Measurements from ENCODE around the gene TCERG1L. TPM values are rescaled to one million over a fixed set of nuclear protein-coding genes. Genes with fewer than 3 reads are reported as not detected.

The TCERG1L gene
- polyA plus RNA-seq, 3 donors = not detected

DNA sequence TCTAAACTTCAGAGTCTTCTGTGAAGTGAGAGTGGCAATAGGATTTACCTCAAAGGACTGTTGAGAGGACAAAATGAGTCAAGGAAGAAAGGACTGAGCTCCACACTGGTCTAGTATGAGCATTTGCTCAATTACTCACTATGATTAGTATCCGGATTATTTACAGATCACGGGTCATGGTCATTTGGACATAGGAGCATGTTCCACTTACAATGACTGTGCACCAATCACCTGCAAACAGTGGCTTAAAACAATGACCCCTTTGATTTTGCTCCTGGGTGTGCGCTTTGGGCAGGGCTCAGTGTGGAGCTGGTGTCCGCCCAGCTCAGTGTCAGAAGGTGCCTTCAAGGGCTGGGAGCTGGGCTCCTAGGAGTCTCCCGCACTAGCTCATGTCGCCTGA is 225.4 kb downstream of the TCERG1L start:
- Mint-ChIP-seq H3K36me3 (no peaks in the 10 kb centered on the region), H3K27ac (no peak overlapping the region), H3K4me1 (no peaks in the 10 kb centered on the region), H3K9me3 (peaks cover 0 to 14% (median 7%) of the 10 kb centered on the region in 7 donors), H3K4me3 (no peak overlapping the region), H3K27me3 (ENCODE audit: low read depth in 3 of 3) (peaks cover 5 to 8% (median 7%) of the 10 kb centered on the region in 3 donors)
- no peak overlapping the region for H2AFZ ChIP-seq (ENCODE audit: insufficient read depth, low read depth, low read length, poor library complexity, severe bottlenecking)
- TF ChIP-seq, protein P1, sequence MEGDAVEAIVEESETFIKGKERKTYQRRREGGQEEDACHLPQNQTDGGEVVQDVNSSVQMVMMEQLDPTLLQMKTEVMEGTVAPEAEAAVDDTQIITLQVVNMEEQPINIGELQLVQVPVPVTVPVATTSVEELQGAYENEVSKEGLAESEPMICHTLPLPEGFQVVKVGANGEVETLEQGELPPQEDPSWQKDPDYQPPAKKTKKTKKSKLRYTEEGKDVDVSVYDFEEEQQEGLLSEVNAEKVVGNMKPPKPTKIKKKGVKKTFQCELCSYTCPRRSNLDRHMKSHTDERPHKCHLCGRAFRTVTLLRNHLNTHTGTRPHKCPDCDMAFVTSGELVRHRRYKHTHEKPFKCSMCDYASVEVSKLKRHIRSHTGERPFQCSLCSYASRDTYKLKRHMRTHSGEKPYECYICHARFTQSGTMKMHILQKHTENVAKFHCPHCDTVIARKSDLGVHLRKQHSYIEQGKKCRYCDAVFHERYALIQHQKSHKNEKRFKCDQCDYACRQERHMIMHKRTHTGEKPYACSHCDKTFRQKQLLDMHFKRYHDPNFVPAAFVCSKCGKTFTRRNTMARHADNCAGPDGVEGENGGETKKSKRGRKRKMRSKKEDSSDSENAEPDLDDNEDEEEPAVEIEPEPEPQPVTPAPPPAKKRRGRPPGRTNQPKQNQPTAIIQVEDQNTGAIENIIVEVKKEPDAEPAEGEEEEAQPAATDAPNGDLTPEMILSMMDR (IDR thresholded peaks at IDR 0.05) = no peak
- no peak overlapping the region for H3K27ac ChIP-seq (ENCODE audit: low read depth in 1 of 2, low read length in 2 of 2)
- no peaks in the 10 kb centered on the region for H3K4me1 ChIP-seq (ENCODE audit: control insufficient read depth in 1 of 2, insufficient read depth in 2 of 2, low read length in 2 of 2)
- no peaks in the 10 kb centered on the region for H3K27me3 ChIP-seq (ENCODE audit: control insufficient read depth in 2 of 2, insufficient read depth in 2 of 2, low read length in 2 of 2)
- no peaks in the 10 kb centered on the region for H3K9me3 ChIP-seq (replicated peaks in 1 of 2; ENCODE audit: control insufficient read depth in 1 of 2, insufficient read depth in 1 of 2, low read length in 2 of 2)
- intact Hi-C loops (cut with micrococcal nuclease) = no loop called here
- no peak overlapping the region for H3K4me2 ChIP-seq (replicated peaks; ENCODE audit: extremely low read depth, low read length, poor library complexity, severe bottlenecking)
- 92% methylated on average over 4 of the region's 6 CpGs for WGBS (ENCODE audit: insufficient coverage)
- DNase-seq = no peak
- no peaks in the 10 kb centered on the region for H3K79me2 ChIP-seq (ENCODE audit: insufficient read depth, low read length)
- H4K20me1 ChIP-seq (ENCODE audit: insufficient read depth, low read length) = no peaks in the 10 kb centered on the region
- H3K9ac ChIP-seq (ENCODE audit: insufficient read depth, low read length, poor library complexity, severe bottlenecking) = no peak overlapping the region
- H3K36me3 ChIP-seq (replicated peaks in 1 of 2; ENCODE audit: control insufficient read depth in 1 of 2, insufficient read depth in 2 of 2, low read length in 2 of 2) = no peaks in the 10 kb centered on the region
- no peak overlapping the region for H3K4me3 ChIP-seq (replicated peaks in 1 of 3; ENCODE audit: low read depth in 2 of 3, low read length in 3 of 3)

DNA sequence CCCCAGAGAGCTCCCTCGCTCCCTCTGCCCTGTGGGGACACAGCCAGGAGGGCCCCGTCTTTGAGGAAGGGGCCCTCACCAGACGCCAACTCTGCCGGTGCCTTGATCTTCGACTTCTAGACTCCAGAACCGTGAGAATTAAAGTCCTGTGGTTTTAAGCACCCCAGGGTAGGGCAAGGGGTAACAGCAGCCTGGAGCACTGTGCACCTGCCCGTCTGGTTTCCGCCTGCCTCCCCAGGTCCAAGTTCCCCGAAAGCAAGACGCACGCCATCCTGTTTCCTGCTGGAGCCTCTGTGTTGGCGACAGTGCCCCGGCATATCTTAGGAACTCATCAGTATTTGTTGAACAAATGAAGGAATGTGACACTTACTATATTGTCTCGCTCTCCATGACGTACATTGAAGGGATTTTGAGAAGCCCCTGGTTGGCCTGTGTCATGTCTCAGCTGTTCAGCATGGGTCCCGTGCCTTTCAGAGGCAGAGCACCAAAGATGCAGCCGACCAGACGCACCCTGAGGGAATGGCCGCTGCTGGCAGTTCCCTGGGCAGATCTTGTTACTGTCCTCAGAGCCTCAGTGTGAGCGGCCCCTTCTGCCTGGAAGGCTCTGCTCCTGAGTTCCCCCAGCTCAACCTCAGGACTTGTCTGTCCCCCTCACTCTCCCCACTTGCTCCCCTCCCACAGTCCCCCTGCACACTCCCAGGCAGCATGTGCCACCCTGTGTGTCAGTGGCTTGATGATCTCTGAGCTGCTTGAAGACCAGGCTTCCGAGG is 226.2 kb downstream of the TCERG1L start:
- H2AFZ ChIP-seq (ENCODE audit: insufficient read depth, low read depth, low read length, poor library complexity, severe bottlenecking) = no peak overlapping the region
- no peak overlapping the region for H3K27ac ChIP-seq (ENCODE audit: low read depth in 1 of 2, low read length in 2 of 2)
- H4K20me1 ChIP-seq (ENCODE audit: insufficient read depth, low read length) = no peaks in the 10 kb centered on the region
- intact Hi-C loops (cut with micrococcal nuclease) = no loop called here
- H3K27me3 ChIP-seq (ENCODE audit: control insufficient read depth in 2 of 2, insufficient read depth in 2 of 2, low read length in 2 of 2) = no peaks in the 10 kb centered on the region
- no peaks in the 10 kb centered on the region for H3K36me3 ChIP-seq (replicated peaks in 1 of 2; ENCODE audit: control insufficient read depth in 1 of 2, insufficient read depth in 2 of 2, low read length in 2 of 2)
- WGBS (ENCODE audit: insufficient coverage) = 65% methylated on average over 21 of the region's 21 CpGs
- H3K4me2 ChIP-seq (replicated peaks; ENCODE audit: extremely low read depth, low read length, poor library complexity, severe bottlenecking) = no peak overlapping the region
- Mint-ChIP-seq H3K27ac (no peak overlapping the region), H3K27me3 (ENCODE audit: low read depth in 3 of 3) (peaks cover 7 to 8% (median 7%) of the 10 kb centered on the region in 3 donors), H3K4me1 (no peaks in the 10 kb centered on the region), H3K9me3 (peaks cover 0 to 14% (median 7%) of the 10 kb centered on the region in 7 donors), H3K4me3 (peak overlapping the region in 1 of 2 donors; percentile 33), H3K36me3 (no peaks in the 10 kb centered on the region)
- no peak for DNase-seq
- no peak overlapping the region for H3K9ac ChIP-seq (ENCODE audit: insufficient read depth, low read length, poor library complexity, severe bottlenecking)
- no peak overlapping the region for H3K4me3 ChIP-seq (replicated peaks in 1 of 3; ENCODE audit: low read depth in 2 of 3, low read length in 3 of 3)
- H3K79me2 ChIP-seq (ENCODE audit: insufficient read depth, low read length) = no peaks in the 10 kb centered on the region
- no peaks in the 10 kb centered on the region for H3K4me1 ChIP-seq (ENCODE audit: control insufficient read depth in 1 of 2, insufficient read depth in 2 of 2, low read length in 2 of 2)
- H3K9me3 ChIP-seq (replicated peaks in 1 of 2; ENCODE audit: control insufficient read depth in 1 of 2, insufficient read depth in 1 of 2, low read length in 2 of 2) = no peaks in the 10 kb centered on the region
- TF ChIP-seq, protein P1 (IDR thresholded peaks at IDR 0.05) = no peak
